SK-N-SH treated with all-trans-retinoic acid at 6 μM for 48 hours (cell line): ENCODE measurements around the gene AGTPBP1.
A peak's percentile ranks its signal among the peaks of the same experiment; 100 is the strongest.

Experiments
- ATAC-seq: fragments of 200-7000 bp; cut with Tn5 transposase; 3 replicates; pipeline ENCODE4 v1.9.1; 2020; ENCODE audit warnings: mild to moderate bottlenecking, moderate library complexity
- ARNTL ChIP-seq: fragments of 450-650 bp; formaldehyde crosslinking; IDR thresholded peaks from 2 replicates; pipeline ENCODE4 v1.5.0; 2020; ENCODE audit warnings: low read depth, mild to moderate bottlenecking, moderate library complexity, borderline replicate concordance
- BACH2 ChIP-seq: fragments of 250-450 bp; sonication (Bioruptor Pico); IDR thresholded peaks from 2 replicates; pipeline ENCODE4 v1.9.0; 2021; ENCODE audit warnings: mild to moderate bottlenecking, borderline replicate concordance
- CSDC2 ChIP-seq: fragments of 250-450 bp; sonication (Bioruptor Pico); IDR thresholded peaks from 2 replicates; pipeline ENCODE4 v1.5.0; 2020; ENCODE audit warnings: mild to moderate bottlenecking, moderate library complexity
- ESRRG ChIP-seq: fragments of 250-450 bp; sonication (Bioruptor Pico); IDR thresholded peaks from 2 replicates; pipeline ENCODE4 v1.6.1; 2021; ENCODE audit warnings: mild to moderate bottlenecking
- GLIS3 ChIP-seq: fragments of 250-450 bp; sonication (Bioruptor Pico); IDR thresholded peaks from 2 replicates; pipeline ENCODE4 v1.5.0; 2020; ENCODE audit warnings: mild to moderate bottlenecking, moderate library complexity
- ISL1 ChIP-seq: fragments of 250-450 bp; sonication (Bioruptor Pico); IDR thresholded peaks from 2 replicates; pipeline ENCODE4 v2.1.2; 2022; ENCODE audit warnings: mild to moderate bottlenecking, moderate library complexity
- OSR1 ChIP-seq: fragments of 250-450 bp; sonication (Bioruptor Pico); IDR thresholded peaks from 2 replicates; pipeline ENCODE4 v1.8.0; 2022; ENCODE audit warnings: moderate library complexity, mild to moderate bottlenecking, inconsistent platforms
- PPARA ChIP-seq: fragments of 250-450 bp; sonication (Bioruptor Pico); IDR thresholded peaks from 2 replicates; pipeline ENCODE4 v1.5.0; 2020; ENCODE audit warnings: mild to moderate bottlenecking, borderline replicate concordance
- RARB ChIP-seq: fragments of 250-450 bp; sonication (Bioruptor Pico); IDR thresholded peaks from 2 replicates; pipeline ENCODE4 v1.8.0; 2021; ENCODE audit warnings: mild to moderate bottlenecking, moderate library complexity
- SNAI2 ChIP-seq: fragments of 250-450 bp; sonication (Bioruptor Pico); IDR thresholded peaks from 2 replicates; pipeline ENCODE4 v1.5.0; 2020; ENCODE audit warnings: mild to moderate bottlenecking, moderate library complexity
- TCF4 ChIP-seq: fragments of 250-450 bp; sonication (Bioruptor Pico); IDR thresholded peaks from 2 replicates; pipeline ENCODE4 v1.8.0; 2021; ENCODE audit warnings: mild to moderate bottlenecking, moderate library complexity, borderline replicate concordance
- TOX ChIP-seq: fragments of 250-450 bp; sonication (Bioruptor Pico); IDR thresholded peaks from 2 replicates; pipeline ENCODE4 v1.8.0; 2021; ENCODE audit warnings: mild to moderate bottlenecking, moderate library complexity, borderline replicate concordance
- ZC3H10 ChIP-seq: fragments of 250-450 bp; sonication (Bioruptor Pico); IDR thresholded peaks from 2 replicates; pipeline ENCODE4 v1.5.1; 2021; ENCODE audit warnings: mild to moderate bottlenecking, moderate library complexity
- ZFP3 ChIP-seq: fragments of 250-450 bp; sonication (Bioruptor Pico); IDR thresholded peaks from 2 replicates; pipeline ENCODE4 v1.5.0; 2020; ENCODE audit warnings: mild to moderate bottlenecking, moderate library complexity
- ZFP30 ChIP-seq: fragments of 450-650 bp; formaldehyde crosslinking; IDR thresholded peaks from 2 replicates; pipeline ENCODE4 v1.5.0; 2022; ENCODE audit warnings: mild to moderate bottlenecking, moderate library complexity
- ZNF565 ChIP-seq: fragments of 450-650 bp; formaldehyde crosslinking; conservative IDR thresholded peaks from 2 replicates; pipeline ENCODE4 v1.5.0; 2020; ENCODE audit warnings: low read depth, mild to moderate bottlenecking, moderate library complexity
- ZNF70 ChIP-seq: fragments of 450-650 bp; formaldehyde crosslinking; IDR thresholded peaks from 2 replicates; pipeline ENCODE4 v1.5.0; 2020; ENCODE audit warnings: mild to moderate bottlenecking, moderate library complexity
- ZNF8 ChIP-seq: fragments of 450-650 bp; formaldehyde crosslinking; IDR thresholded peaks from 2 replicates; pipeline ENCODE4 v1.5.0; 2020; ENCODE audit warnings: mild to moderate bottlenecking, moderate library complexity
- TF ChIP-seq, protein P1 (sequence below): fragments of 250-450 bp; sonication (Bioruptor Pico); IDR thresholded peaks from 2 replicates; pipeline ENCODE4 v1.5.0; 2020; ENCODE audit warnings: mild to moderate bottlenecking, moderate library complexity
- TF ChIP-seq, protein P2 (sequence below): fragments of 250-450 bp; sonication (Bioruptor Pico); IDR thresholded peaks from 2 replicates; pipeline ENCODE4 v1.8.0; 2020; ENCODE audit warnings: mild to moderate bottlenecking, moderate library complexity, borderline replicate concordance
- TF ChIP-seq, protein P3 (sequence below): fragments of 250-450 bp; sonication (Bioruptor Pico); IDR thresholded peaks from 2 replicates; pipeline ENCODE4 v1.8.0; 2021; ENCODE audit warnings: low read depth, mild to moderate bottlenecking, moderate library complexity, borderline replicate concordance

AGTPBP1 gene

DNA sequence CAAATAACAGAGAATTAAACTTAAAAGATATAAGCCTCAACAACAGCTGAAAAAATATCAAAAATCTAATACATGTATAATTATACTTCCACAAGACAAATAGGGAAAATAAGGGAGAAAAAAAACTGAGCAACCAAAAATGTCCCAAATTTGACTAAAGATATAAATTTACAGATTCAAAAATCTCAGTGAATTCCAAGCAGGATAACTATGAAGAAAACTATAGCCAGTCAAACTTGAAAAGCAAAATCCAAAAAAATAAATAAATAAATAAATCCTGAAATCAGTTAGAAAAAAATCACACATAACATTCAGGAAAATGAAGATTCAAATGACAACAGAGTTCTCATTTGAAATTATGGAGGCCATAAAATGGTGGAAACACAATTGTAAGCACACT is 56.7 kb downstream of the AGTPBP1 start:
- TF ChIP-seq SNAI2 (no peak), CSDC2 (CRISPR knock-in tag) (no peak), TOX (CRISPR knock-in tag) (no peak), GLIS3 (CRISPR knock-in tag) (no peak), ZFP3 (CRISPR knock-in tag) (no peak), ZC3H10 (CRISPR knock-in tag) (no peak), RARB (CRISPR knock-in tag) (no peak), ZNF70 (no peak), ISL1 (CRISPR knock-in tag) (no peak), ESRRG (CRISPR knock-in tag) (no peak), ARNTL (CRISPR knock-in tag) (no peak), OSR1 (no peak), ZNF8 (CRISPR knock-in tag) (no peak), ZNF565 (CRISPR knock-in tag) (no peak), ZFP30 (no peak), TCF4 (CRISPR knock-in tag) (no peak), PPARA (no peak)
- TF ChIP-seq, protein P1, sequence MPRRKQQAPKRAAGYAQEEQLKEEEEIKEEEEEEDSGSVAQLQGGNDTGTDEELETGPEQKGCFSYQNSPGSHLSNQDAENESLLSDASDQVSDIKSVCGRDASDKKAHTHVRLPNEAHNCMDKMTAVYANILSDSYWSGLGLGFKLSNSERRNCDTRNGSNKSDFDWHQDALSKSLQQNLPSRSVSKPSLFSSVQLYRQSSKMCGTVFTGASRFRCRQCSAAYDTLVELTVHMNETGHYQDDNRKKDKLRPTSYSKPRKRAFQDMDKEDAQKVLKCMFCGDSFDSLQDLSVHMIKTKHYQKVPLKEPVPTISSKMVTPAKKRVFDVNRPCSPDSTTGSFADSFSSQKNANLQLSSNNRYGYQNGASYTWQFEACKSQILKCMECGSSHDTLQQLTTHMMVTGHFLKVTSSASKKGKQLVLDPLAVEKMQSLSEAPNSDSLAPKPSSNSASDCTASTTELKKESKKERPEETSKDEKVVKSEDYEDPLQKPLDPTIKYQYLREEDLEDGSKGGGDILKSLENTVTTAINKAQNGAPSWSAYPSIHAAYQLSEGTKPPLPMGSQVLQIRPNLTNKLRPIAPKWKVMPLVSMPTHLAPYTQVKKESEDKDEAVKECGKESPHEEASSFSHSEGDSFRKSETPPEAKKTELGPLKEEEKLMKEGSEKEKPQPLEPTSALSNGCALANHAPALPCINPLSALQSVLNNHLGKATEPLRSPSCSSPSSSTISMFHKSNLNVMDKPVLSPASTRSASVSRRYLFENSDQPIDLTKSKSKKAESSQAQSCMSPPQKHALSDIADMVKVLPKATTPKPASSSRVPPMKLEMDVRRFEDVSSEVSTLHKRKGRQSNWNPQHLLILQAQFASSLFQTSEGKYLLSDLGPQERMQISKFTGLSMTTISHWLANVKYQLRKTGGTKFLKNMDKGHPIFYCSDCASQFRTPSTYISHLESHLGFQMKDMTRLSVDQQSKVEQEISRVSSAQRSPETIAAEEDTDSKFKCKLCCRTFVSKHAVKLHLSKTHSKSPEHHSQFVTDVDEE (CRISPR knock-in tag): no peak
- ATAC-seq: no peak

DNA sequence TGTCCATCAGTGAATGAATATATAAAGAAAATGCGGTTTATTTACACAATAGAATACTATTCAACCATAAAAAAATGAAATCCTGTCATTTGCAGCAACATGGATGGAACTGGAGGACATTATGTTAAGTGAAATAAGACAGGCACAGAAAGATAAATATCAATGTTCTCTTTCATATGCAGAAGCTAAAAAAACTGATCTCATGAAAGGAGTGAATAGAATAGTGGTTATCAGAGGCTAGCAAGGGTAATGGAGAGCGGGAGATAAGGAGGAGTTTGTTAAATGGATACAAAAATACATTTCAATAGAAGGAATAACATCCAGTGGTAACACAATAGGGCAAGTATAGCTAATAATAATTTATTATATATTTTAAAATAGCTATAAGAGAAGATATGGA is 65.0 kb downstream of the AGTPBP1 start:
- TF ChIP-seq TCF4 (CRISPR knock-in tag) (peak; percentile 38; the same call in 1 of the 2 replicates), PPARA (no peak), BACH2 (CRISPR knock-in tag) (no peak), GLIS3 (CRISPR knock-in tag) (no peak), ISL1 (CRISPR knock-in tag) (no peak)
- TF ChIP-seq, protein P2, sequence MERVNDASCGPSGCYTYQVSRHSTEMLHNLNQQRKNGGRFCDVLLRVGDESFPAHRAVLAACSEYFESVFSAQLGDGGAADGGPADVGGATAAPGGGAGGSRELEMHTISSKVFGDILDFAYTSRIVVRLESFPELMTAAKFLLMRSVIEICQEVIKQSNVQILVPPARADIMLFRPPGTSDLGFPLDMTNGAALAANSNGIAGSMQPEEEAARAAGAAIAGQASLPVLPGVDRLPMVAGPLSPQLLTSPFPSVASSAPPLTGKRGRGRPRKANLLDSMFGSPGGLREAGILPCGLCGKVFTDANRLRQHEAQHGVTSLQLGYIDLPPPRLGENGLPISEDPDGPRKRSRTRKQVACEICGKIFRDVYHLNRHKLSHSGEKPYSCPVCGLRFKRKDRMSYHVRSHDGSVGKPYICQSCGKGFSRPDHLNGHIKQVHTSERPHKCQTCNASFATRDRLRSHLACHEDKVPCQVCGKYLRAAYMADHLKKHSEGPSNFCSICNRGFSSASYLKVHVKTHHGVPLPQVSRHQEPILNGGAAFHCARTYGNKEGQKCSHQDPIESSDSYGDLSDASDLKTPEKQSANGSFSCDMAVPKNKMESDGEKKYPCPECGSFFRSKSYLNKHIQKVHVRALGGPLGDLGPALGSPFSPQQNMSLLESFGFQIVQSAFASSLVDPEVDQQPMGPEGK (CRISPR knock-in tag): no peak
- no peak for ATAC-seq

DNA sequence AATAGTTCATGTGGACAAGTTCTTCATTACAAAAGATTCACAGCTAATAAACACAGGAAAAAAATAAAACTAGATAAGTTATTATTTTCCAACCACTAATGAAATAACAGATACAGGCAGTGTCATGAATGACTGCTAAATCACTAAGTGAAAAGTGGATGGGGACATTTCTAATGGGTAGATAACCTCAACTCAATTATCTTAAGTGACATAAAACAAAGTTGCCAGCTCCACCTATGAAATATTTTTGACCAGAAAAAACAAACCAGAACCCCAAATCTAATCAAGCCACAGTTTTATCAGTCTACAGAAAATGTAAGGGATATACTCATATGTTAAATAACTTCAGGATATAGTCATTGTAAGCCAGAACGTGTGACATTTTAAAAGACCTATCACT is 74.4 kb downstream of the AGTPBP1 start:
- TF ChIP-seq ZNF565 (CRISPR knock-in tag) (no peak), ISL1 (CRISPR knock-in tag) (peak; percentile 81), TCF4 (CRISPR knock-in tag) (peak; percentile 58; the same call in 1 of the 2 replicates)
- TF ChIP-seq, protein P1 (CRISPR knock-in tag): peak; percentile 91
- ATAC-seq: no peak

DNA sequence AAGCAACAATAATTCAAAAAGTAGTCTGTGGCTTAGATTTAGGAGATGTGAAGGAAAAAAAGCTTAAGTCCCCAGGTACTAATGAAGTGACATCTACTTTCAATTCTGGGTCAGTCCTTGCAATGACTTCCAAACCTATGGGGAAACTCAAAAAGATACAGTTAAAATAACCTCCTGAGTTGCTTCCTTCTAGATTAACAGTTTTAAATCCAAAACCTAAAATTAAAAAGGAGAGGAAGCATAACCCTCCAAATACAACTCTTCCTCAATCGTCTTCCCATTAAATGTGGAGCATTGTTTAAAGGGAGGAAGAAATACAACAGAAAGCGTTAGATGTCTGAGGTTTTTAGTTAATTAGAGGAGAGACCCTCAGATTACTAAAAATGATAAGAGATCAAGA is 75.7 kb downstream of the AGTPBP1 start:
- ATAC-seq: no peak
- no peak for TF ChIP-seq RARB (CRISPR knock-in tag)
- TF ChIP-seq, protein P3, sequence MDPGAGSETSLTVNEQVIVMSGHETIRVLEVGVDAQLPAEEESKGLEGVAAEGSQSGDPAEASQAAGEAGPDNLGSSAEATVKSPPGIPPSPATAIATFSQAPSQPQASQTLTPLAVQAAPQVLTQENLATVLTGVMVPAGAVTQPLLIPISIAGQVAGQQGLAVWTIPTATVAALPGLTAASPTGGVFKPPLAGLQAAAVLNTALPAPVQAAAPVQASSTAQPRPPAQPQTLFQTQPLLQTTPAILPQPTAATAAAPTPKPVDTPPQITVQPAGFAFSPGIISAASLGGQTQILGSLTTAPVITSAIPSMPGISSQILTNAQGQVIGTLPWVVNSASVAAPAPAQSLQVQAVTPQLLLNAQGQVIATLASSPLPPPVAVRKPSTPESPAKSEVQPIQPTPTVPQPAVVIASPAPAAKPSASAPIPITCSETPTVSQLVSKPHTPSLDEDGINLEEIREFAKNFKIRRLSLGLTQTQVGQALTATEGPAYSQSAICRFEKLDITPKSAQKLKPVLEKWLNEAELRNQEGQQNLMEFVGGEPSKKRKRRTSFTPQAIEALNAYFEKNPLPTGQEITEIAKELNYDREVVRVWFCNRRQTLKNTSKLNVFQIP (CRISPR knock-in tag): no peak
- no peak for TF ChIP-seq SNAI2
- peak; percentile 96 for TF ChIP-seq ZNF70
- TF ChIP-seq, all 23 proteins: peak for 1
